H1 (cell line): ENCODE measurements around the gene ODAD3. TPM values are rescaled to one million over a fixed set of nuclear protein-coding genes. Genes with fewer than 3 reads are reported as not detected.

Source experiments
- FOSL1 ChIP-seq: IDR thresholded peaks from 2 replicates; pipeline ENCODE4 v1.6.1; 2011; ENCODE audit warnings: mild to moderate bottlenecking, low read depth, low read length, moderate library complexity; ENCODE audit not compliant: insufficient read depth
- GTF2F1 ChIP-seq: IDR thresholded peaks from 2 replicates; pipeline ENCODE4 v1.6.1; 2012; ENCODE audit warnings: low read depth, low read length, improper control_type of control experiment, borderline replicate concordance
- JUND ChIP-seq: IDR thresholded peaks from 2 replicates; pipeline ENCODE4 v1.6.1; 2011; ENCODE audit warnings: mild to moderate bottlenecking, improper control_type of control experiment, low read length
- NANOG ChIP-seq: IDR thresholded peaks from 2 replicates; pipeline ENCODE4 v1.6.1; 2011; ENCODE audit warnings: low read length, low read depth, mild to moderate bottlenecking, inconsistent platforms; ENCODE audit not compliant: insufficient read depth, poor library complexity, severe bottlenecking
- NRF1 ChIP-seq: IDR thresholded peaks from 2 replicates; pipeline ENCODE4 v1.6.1; 2011; ENCODE audit warnings: mild to moderate bottlenecking, low read depth, low read length, improper control_type of control experiment
- YY1 ChIP-seq: IDR thresholded peaks from 2 replicates; pipeline ENCODE4 v1.6.1; 2011; ENCODE audit warnings: low read depth, mild to moderate bottlenecking, low read length
- polyA plus RNA-seq, 7 experiments: library from polyadenylated mRNA; depleted of rRNA in 3 of 7; stranded (reverse) in 5 of 7; unstranded in 2 of 7; fragments of >200 nt in 5 of 7; fragments of 200-250 nt in 2 of 7; gene quantifications; 1 replicate in 5 of 7; 2 replicates in 1 of 7; 4 replicates in 1 of 7; pipeline versions ENCODE4 v1.2.1 to v1.2.3, GENCODE V29; 2011 to 2013; ENCODE audit warnings: missing spikeins in 2 of 7, mixed read lengths in 2 of 7
- total RNA-seq: library from RNA; stranded (reverse); fragmentation: NEBNext Ultra II Directional; extraction: Animal tissue kit (Norgen Biotek cat#: 25700); gene quantifications from 2 replicates; pipeline ENCODE4 v1.2.1, GENCODE V29; 2021

The ODAD3 gene
- total and polyA plus RNA-seq, 2 of the 8 experiments (the other 6 are each of a cell fraction or from before 2014, with no cell fraction given), result 2.1 to 2.2 TPM

- TF ChIP-seq FOSL1, result no peak
- no peak for TF ChIP-seq GTF2F1
- no peak for TF ChIP-seq JUND
- no peak for TF ChIP-seq NRF1
- no peak for TF ChIP-seq YY1
- TF ChIP-seq NANOG, result no peak
Observed at GRCh38 chr19:11446271-11446651, 11.3 kb upstream of the ODAD3 start (continued).
